BE2C (cell line): ENCODE data around the gene E2F6.

Experiments used
- DNase-seq: peaks from one replicate; pipeline ENCODE4 v3.0.0-alpha.2; 2020
- H3K27me3 ChIP-seq: fragments of 250-450 bp; sonication (Bioruptor Pico); 2 replicates; pipeline ENCODE4 v1.5.1; 2020; ENCODE audit warnings: mild to moderate bottlenecking
- H3K36me3 ChIP-seq: fragments of 250-450 bp; sonication (Bioruptor Pico); 2 replicates; pipeline ENCODE4 v1.5.1; 2020; ENCODE audit warnings: mild to moderate bottlenecking
- H3K4me1 ChIP-seq: fragments of 250-450 bp; sonication (Bioruptor Pico); 2 replicates; pipeline ENCODE4 v1.5.1; 2020
- H3K4me3 ChIP-seq: 2 replicates; pipeline ENCODE4 v1.5.1; 2011; ENCODE audit warnings: low read depth, low read length
- H3K9me3 ChIP-seq: fragments of 250-450 bp; sonication (Bioruptor Pico); 2 replicates; pipeline ENCODE4 v1.5.1; 2020
- CTCF ChIP-seq: IDR thresholded peaks from 2 replicates; pipeline ENCODE4 v1.5.1; 2012; ENCODE audit warnings: mild to moderate bottlenecking, low read depth, low read length

The E2F6 gene

GRCh38 chr2:11404376-11405073 is 61.4 kb downstream of the E2F6 start:
- no peak for TF ChIP-seq CTCF
- Histone ChIP-seq H3K9me3 (no peaks in the 10 kb centered on the region), H3K4me3 (no peak overlapping the region), H3K4me1 (peaks cover 3% of the 10 kb centered on the region; the same call in 1 of the 2 replicates), H3K36me3 (no peaks in the 10 kb centered on the region), H3K27me3 (no peaks in the 10 kb centered on the region)
- no peak for DNase-seq

- H3K27me3 ChIP-seq: no peaks in the 10 kb centered on the region
- no peaks in the 10 kb centered on the region for H3K36me3 ChIP-seq
- H3K4me1 ChIP-seq: peaks cover 10% of the 10 kb centered on the region
- DNase-seq: no peak
- no peak overlapping the region for H3K4me3 ChIP-seq
- no peaks in the 10 kb centered on the region for H3K9me3 ChIP-seq
- no peak for TF ChIP-seq CTCF
Observed at GRCh38 chr2:11402436-11402835, 63.5 kb downstream of the E2F6 start.

- DNase-seq: no peak
- TF ChIP-seq CTCF: no peak
- Histone ChIP-seq H3K27me3 (no peaks in the 10 kb centered on the region), H3K9me3 (no peaks in the 10 kb centered on the region), H3K36me3 (no peaks in the 10 kb centered on the region), H3K4me3 (no peak overlapping the region), H3K4me1 (peaks cover 18% of the 10 kb centered on the region)
Observed at GRCh38 chr2:11399438-11399762, 66.6 kb downstream of the E2F6 start.

GRCh38 chr2:11398750-11399437 is 67.1 kb downstream of the E2F6 start:
- Histone ChIP-seq H3K36me3 (no peaks in the 10 kb centered on the region), H3K4me3 (no peak overlapping the region), H3K27me3 (no peaks in the 10 kb centered on the region), H3K4me1 (peaks cover 18% of the 10 kb centered on the region), H3K9me3 (no peaks in the 10 kb centered on the region)
- peak; percentile 60 for DNase-seq
- TF ChIP-seq CTCF: no peak

- peaks cover 18% of the 10 kb centered on the region for H3K4me1 ChIP-seq
- DNase-seq: peak; percentile 23
- no peak for TF ChIP-seq CTCF
- no peaks in the 10 kb centered on the region for H3K27me3 ChIP-seq
- H3K36me3 ChIP-seq: no peaks in the 10 kb centered on the region
- no peak overlapping the region for H3K4me3 ChIP-seq
- H3K9me3 ChIP-seq: no peaks in the 10 kb centered on the region
Observed at GRCh38 chr2:11397513-11397912, 68.4 kb downstream of the E2F6 start.
